HG02970 (cell line): Measurements from ENCODE around the gene RASSF8.

Experiments
- ATAC-seq: cut with Tn5 transposase; IDR thresholded peaks from one replicate; pipeline ENCODE4 v1.9.1; 2021; ENCODE audit warnings: mild to moderate bottlenecking, moderate library complexity, moderate number of reproducible peaks; ENCODE audit not compliant: unreplicated experiment, low FRiP score

The RASSF8 gene

GRCh38 chr12:26122681-26123481 lies 164.4 kb downstream of the RASSF8 start:
- no peak for ATAC-seq

- ATAC-seq, result no peak
These were observed 165.0 kb downstream of the RASSF8 start for GRCh38 chr12:26123482-26123980.

- no peak for ATAC-seq
These were observed 166.2 kb downstream of the RASSF8 start, which contains the start of gene BHLHE41 for GRCh38 chr12:26124446-26125399. Gene BHLHE41, minus strand, starts transcription at chr12:26125037. Its CDS starts 258 bp downstream, at chr12:26124779.

- no peak for ATAC-seq
These were observed 167.2 kb downstream of the RASSF8 start for GRCh38 chr12:26125400-26126339.

GRCh38 chr12:26126340-26127284 lies 168.1 kb downstream of the RASSF8 start:
- no peak for ATAC-seq

- no peak for ATAC-seq
These were observed 168.9 kb downstream of the RASSF8 start for GRCh38 chr12:26127404-26127803.

DNA sequence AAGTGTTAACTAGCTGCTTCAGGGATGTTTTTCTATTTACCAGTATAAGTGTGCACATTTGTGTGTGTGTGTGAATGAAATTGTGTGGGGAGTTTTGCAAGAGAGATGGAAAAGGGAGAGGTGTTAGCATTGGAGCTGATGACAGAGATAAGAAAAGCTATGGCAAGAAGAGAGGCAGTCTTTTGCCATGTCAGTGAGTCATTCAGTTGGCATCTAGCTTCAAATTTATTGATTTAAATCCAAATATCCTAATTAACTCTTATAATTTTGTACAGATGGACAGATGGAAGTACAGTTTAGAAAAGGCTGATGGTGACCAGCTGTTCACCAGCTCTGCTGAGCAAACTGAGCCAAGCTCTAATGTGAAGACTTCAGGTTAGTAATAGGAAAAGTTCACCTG lies 169.7 kb downstream of the RASSF8 start:
- no peak for ATAC-seq
